Tibial artery (tissue), 4 donors: ENCODE data around the gene MYOD1.

Experiments used
- DNase-seq, 2 donors: peaks; one replicate each; pipeline ENCODE4 v3.0.0-alpha.2; 2019
- H3K27ac ChIP-seq, 2 donors: fragments of 200-600 bp; sonication (generic) in 1 of 2; 1 replicate in 1 of 2; 2 replicates in 1 of 2; pipeline ENCODE4 v1.5.1; 2018 to 2019; ENCODE audit warnings: mild to moderate bottlenecking in 1 of 2
- H3K27me3 ChIP-seq, 2 donors: fragments of 200-600 bp; sonication (generic) in 1 of 2; one replicate each; pipeline versions ENCODE4 v1.5.1 to v1.6.0; 2016 to 2019
- H3K36me3 ChIP-seq, 3 donors: fragments of 200-600 bp; sonication (generic) in 2 of 3; one replicate each; pipeline ENCODE4 v1.5.1; 2016 to 2019; ENCODE audit warnings: mild to moderate bottlenecking in 2 of 3
- H3K4me1 ChIP-seq, 4 donors: fragments of 200-600 bp; sonication (generic) in 2 of 4; 1 replicate in 3 of 4; 2 replicates in 1 of 4; pipeline ENCODE4 v1.5.1; 2016 to 2019
- H3K4me3 ChIP-seq, 2 donors: fragments of 200-600 bp; sonication (generic) in 1 of 2; 1 replicate in 1 of 2; 2 replicates in 1 of 2; pipeline ENCODE4 v1.5.1; 2018 to 2019; ENCODE audit warnings: mild to moderate bottlenecking in 2 of 2
- H3K9me3 ChIP-seq, 3 donors: fragments of 200-600 bp; sonication (generic) in 1 of 3; one replicate each; pipeline ENCODE4 v1.5.1; 2016 to 2019
- intact Hi-C: fragments of 100-400 bp; cut with DNase I; formaldehyde crosslinking; loops from one replicate; pipeline ENCODE4 v1.15.0; 2023; ENCODE audit warnings: low total_unique reads
- TF ChIP-seq, protein P1 (sequence below), 2 experiments: fragments of 200-600 bp in 1 of 2; fragments of 450-650 bp in 1 of 2; IDR thresholded peaks; one replicate each; pipeline ENCODE4 v1.5.1; 2017 to 2019; ENCODE audit warnings: antibody characterized with exemption in 2 of 2, mild to moderate bottlenecking in 1 of 2, moderate library complexity in 1 of 2

MYOD1 gene

DNA sequence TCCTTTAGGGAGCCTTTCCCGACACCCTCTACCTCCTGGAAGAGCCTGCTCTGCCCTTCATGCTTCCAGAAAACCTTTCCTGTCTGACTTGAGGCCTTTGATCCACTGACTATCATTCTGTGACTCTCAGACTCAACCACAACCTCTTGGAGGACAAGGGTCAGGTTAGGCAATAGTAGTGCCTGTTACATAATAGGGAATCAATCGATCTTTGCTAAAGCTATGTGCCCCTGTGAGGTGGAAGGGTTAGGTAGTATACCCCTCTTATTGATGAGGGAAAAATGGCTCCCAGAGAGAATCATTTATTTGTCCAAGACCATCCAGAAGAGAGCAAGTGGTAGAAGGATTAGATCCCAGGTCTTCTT, 31.4 kb downstream of the MYOD1 start:
- Histone ChIP-seq H3K9me3 (no peaks in the 10 kb centered on the region), H3K4me3 (no peak overlapping the region), H3K36me3 (no peaks in the 10 kb centered on the region), H3K27ac (no peak overlapping the region), H3K27me3 (peaks cover 0 to 35% of the 10 kb centered on the region in 2 donors), H3K4me1 (no peaks in the 10 kb centered on the region)
- intact Hi-C loops = no loop called here
- no peak for DNase-seq
- TF ChIP-seq, protein P1, sequence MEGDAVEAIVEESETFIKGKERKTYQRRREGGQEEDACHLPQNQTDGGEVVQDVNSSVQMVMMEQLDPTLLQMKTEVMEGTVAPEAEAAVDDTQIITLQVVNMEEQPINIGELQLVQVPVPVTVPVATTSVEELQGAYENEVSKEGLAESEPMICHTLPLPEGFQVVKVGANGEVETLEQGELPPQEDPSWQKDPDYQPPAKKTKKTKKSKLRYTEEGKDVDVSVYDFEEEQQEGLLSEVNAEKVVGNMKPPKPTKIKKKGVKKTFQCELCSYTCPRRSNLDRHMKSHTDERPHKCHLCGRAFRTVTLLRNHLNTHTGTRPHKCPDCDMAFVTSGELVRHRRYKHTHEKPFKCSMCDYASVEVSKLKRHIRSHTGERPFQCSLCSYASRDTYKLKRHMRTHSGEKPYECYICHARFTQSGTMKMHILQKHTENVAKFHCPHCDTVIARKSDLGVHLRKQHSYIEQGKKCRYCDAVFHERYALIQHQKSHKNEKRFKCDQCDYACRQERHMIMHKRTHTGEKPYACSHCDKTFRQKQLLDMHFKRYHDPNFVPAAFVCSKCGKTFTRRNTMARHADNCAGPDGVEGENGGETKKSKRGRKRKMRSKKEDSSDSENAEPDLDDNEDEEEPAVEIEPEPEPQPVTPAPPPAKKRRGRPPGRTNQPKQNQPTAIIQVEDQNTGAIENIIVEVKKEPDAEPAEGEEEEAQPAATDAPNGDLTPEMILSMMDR (IDR thresholded peaks at IDR 0.05) = no peak

DNA sequence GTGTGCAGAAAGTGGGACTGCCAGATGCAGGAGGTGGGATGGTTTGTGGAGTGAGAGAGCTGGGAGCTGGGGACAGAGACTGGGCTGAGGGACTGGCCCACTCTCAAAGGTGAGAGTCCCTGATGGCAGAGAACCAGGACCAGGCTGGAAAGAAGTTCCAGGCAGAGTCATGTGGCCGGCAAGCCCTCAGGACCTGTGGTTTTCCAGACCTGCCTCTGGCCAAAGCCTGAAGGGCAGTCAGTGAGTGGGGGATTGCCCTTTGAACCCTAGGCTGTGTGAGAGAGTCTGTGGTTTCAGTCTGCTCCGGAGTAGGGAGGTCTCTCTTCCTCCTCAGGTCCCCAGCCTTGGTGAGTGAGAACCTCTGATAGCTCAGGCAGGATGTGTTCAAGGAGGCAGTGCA, 32.2 kb downstream of the MYOD1 start:
- no peak for DNase-seq
- intact Hi-C loops = no loop called here
- Histone ChIP-seq H3K4me1 (no peaks in the 10 kb centered on the region), H3K4me3 (no peak overlapping the region), H3K27ac (no peak overlapping the region), H3K9me3 (no peaks in the 10 kb centered on the region), H3K27me3 (peaks cover 0 to 27% of the 10 kb centered on the region in 2 donors), H3K36me3 (no peaks in the 10 kb centered on the region)
- TF ChIP-seq, protein P1 (IDR thresholded peaks at IDR 0.05) = no peak

DNA sequence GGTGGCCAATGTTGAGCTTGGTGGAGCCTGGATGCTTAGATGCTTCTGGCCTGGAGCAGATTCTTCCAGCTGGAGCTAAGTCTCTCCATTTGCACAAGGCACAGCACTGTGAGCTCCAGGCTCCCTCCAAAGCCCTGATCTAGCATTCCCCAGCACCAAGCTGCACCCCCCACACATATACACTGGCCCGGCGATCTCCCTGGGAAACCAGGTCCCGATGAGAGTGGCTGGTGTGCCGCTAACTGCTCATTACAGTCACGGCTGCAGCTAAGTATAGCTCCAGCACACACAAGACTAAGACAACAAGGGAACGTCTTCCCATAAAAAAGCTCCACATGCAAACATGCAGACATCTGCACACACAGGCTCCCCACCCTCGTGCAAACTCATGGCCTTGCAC, 32.8 kb downstream of the MYOD1 start:
- Histone ChIP-seq H3K27ac (no peak overlapping the region), H3K4me3 (no peak overlapping the region), H3K4me1 (no peaks in the 10 kb centered on the region), H3K9me3 (no peaks in the 10 kb centered on the region), H3K36me3 (no peaks in the 10 kb centered on the region), H3K27me3 (peaks cover 0 to 21% of the 10 kb centered on the region in 2 donors)
- TF ChIP-seq, protein P1 (IDR thresholded peaks at IDR 0.05) = no peak
- no peak for DNase-seq
- intact Hi-C loops = no loop called here

DNA sequence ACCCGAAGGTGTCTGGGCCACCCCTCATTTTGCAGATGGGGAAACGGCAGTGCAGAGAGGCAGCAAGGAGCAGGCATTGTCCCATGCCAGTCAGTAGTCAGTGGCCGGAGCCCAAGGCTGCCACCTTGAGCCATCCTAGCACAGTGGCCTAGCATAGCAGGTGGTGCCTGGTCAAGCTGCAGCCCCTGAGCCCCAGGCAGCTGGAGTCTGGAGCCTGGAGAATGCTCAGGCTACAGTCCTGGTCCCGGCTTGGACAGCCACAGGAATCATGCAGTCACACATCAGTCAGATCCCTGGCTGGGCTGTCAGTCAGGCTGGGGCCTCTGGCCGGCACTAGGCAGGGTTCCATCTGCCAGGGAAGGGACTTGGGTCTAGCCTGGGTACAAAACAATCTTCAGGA, 33.8 kb downstream of the MYOD1 start:
- no peak overlapping the region for H3K27ac ChIP-seq
- DNase-seq = no peak
- no peaks in the 10 kb centered on the region for H3K9me3 ChIP-seq
- no peaks in the 10 kb centered on the region for H3K36me3 ChIP-seq
- TF ChIP-seq, protein P1 (IDR thresholded peaks at IDR 0.05) = no peak
- intact Hi-C loops = no loop called here
- no peaks in the 10 kb centered on the region for H3K4me1 ChIP-seq
- no peak overlapping the region for H3K4me3 ChIP-seq
- H3K27me3 ChIP-seq = peaks cover 0 to 11% of the 10 kb centered on the region in 2 donors

DNA sequence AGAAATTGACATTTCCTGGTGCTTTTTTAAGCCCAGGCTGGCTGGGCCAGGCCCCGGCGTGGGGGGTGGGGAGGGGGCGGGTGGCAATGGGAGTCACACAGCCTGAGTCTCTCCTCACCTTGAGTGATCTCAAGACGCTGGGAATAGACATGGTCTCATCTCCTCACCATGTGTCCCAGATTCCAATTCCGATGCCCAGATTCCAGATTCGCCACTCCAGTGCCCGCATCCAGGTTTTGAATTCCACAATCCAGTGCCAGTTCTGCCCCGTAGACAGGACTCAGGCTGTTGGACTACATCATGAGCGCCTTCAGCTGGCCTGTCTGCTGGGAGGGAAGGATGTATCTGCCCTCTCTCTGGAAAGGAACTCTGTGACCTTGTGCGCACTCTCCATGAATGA, 34.3 kb downstream of the MYOD1 start:
- H3K9me3 ChIP-seq = peaks cover 0 to 5% (median 2%) of the 10 kb centered on the region in 3 donors
- intact Hi-C loops = no loop called here
- no peak for DNase-seq
- no peaks in the 10 kb centered on the region for H3K36me3 ChIP-seq
- TF ChIP-seq, protein P1 (IDR thresholded peaks at IDR 0.05) = no peak
- H3K27ac ChIP-seq = no peak overlapping the region
- no peak overlapping the region for H3K4me3 ChIP-seq
- H3K4me1 ChIP-seq = no peaks in the 10 kb centered on the region
- peaks cover 0 to 9% of the 10 kb centered on the region in 2 donors for H3K27me3 ChIP-seq

DNA sequence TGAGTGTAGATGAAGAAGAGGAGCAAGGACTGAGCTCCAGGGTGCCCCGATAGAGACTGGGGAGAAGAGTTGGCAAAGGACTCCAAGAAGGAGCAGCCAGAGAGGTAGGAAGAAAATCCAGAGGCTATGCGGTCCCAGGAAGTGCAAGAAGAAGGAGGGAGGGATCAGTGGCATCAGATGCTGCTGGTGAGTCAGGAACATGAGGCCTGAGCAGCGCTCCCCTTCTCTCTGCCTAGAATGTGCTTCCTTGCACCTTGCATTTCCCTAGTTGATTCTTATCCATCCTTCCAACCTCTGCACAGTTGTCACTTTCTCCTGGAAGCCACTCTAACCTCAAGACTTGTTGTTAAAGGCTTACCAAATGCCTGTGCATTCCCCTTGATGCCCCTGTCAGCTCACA, 36.5 kb downstream of the MYOD1 start:
- Histone ChIP-seq H3K27me3 (peaks cover 0 to 5% of the 10 kb centered on the region in 2 donors), H3K36me3 (no peaks in the 10 kb centered on the region), H3K4me3 (no peak overlapping the region), H3K27ac (no peak overlapping the region), H3K4me1 (no peaks in the 10 kb centered on the region), H3K9me3 (peaks cover 0 to 6% (median 4%) of the 10 kb centered on the region in 3 donors)
- intact Hi-C loops = no loop called here
- no peak for DNase-seq
- TF ChIP-seq, protein P1 (IDR thresholded peaks at IDR 0.05) = no peak
